Measurements from ENCODE around the gene SIAH3.
"Not testable (repeated sequence)": the region's sequence is repeated elsewhere in the genome, so short reads cannot be mapped to it uniquely, and the experiment has no call there.

SIAH3 gene

DNA sequence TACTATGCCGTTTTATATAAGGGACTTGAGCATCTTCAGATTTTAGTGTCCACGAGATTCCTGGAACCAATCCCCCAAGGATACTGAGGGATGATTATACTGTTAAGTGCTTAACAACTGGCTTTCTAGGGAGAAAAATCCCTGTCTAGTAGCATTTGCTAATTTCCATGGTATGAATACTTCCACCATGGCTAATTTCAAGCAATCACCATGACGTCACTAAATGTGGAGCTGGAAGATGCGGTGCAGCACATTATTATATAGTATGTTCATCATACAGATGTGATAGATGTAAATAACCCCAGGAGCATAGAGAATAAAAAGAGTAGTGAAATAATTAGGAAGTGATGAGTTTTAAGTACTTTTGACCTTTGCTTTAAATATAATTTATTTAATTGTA lies 72.7 kb downstream of the SIAH3 start:
- no peak for DNase-seq

DNA sequence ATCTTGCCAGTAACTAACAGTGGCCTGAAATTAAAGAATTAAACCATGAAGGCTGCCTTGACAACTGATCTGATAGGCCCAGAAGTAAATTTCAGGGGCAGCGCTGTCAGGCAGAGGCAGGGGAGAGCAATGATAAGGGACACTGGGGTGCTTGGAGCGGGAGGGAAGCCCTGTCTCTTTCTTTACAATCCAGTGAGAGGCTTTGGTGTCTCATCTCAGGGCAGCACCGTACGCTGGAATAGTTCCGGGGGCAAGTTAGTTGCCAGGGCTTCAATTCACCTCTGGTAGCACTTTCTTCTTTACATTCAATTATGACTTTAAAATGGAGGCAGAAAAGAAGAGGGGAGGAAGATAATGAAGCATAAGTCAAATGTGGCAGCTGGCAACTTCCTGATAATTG lies 74.8 kb downstream of the SIAH3 start:
- DNase-seq, result no peak

DNA sequence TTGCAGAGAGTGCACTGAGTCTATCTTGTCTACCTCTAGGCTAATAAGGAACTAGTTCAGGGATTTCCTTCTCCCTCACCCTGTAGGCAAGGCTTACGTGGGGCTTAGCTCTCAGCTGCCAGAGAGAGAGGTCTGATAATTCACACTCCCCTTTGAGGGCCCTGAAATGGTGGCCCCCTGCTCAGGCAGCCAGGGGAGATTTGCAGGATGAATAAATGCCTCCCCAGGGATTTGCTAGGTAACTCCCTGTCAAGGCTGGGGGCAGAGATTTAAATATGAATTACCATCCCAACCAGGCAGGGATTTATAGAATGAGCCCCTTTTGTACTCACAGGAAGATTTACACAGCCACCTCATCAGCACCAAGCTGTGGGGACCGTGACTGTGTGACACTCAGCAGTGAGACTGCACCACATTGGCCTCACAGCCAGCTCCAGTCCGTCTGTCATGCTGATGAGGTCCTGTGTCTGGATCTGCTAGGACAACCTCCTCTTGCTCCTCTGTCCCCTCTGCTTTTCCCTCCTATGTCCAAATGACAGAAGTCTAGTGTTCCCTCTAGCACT lies 76.1 kb downstream of the SIAH3 start:
- no peak for DNase-seq

DNA sequence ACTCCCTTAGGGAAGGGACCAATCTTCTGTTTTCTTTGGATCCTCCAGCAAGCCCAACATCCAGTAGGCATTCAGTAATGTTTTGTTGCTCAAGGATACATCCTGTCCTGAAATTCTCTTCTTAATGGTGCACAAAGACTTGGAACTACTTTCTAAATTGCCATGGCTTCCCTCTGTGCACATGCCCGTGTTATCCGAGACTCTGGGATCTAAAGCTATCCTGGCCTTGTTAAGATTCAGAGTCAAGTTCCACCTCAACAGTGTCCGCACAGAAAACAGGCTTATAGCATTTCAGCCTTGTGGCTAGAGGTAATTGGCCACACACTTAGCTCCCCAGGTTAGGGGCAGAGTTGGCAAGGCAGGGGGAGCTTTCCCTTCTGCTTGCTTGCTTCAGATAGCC lies 77.6 kb downstream of the SIAH3 start:
- no peak for DNase-seq

DNA sequence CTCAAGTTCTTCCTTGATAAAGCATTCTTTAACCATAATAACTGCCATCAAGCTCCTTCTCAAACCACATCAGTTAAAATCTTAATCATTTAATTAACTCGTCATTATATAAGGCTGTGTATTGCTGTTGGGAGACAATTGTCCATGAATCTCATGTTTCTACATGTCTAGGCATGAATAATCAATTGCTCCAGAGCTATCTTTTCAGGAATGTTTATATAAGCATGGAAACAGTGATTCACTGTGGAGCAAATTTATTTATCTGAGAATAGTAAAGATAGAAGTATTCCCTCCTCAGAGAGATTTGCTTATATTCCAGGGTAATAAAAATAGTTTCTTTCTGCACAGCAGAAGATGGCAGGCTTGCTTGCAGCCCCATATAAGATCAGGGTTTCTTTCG lies 78.3 kb downstream of the SIAH3 start:
- DNase-seq, result no peak

DNA sequence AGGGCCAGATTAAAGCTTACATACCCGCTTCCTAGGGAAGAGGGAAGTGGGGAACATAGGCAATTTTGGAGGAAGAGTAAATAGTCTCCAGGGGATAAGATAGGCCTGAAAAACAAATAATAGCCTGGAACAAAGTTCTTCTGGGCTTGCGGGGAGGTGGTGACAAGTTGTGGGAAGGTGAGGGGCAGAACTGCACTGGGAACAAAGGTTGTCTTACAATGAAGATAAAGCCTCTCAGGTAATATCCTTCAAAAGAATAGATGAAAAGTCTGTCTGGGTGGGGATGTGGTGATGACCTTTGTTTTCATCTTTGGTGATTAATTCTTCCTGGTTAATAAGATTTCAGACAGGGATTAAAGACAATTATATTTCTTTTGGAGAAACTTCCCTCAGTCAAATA lies 80.7 kb downstream of the SIAH3 start:
- no peak for DNase-seq

DNA sequence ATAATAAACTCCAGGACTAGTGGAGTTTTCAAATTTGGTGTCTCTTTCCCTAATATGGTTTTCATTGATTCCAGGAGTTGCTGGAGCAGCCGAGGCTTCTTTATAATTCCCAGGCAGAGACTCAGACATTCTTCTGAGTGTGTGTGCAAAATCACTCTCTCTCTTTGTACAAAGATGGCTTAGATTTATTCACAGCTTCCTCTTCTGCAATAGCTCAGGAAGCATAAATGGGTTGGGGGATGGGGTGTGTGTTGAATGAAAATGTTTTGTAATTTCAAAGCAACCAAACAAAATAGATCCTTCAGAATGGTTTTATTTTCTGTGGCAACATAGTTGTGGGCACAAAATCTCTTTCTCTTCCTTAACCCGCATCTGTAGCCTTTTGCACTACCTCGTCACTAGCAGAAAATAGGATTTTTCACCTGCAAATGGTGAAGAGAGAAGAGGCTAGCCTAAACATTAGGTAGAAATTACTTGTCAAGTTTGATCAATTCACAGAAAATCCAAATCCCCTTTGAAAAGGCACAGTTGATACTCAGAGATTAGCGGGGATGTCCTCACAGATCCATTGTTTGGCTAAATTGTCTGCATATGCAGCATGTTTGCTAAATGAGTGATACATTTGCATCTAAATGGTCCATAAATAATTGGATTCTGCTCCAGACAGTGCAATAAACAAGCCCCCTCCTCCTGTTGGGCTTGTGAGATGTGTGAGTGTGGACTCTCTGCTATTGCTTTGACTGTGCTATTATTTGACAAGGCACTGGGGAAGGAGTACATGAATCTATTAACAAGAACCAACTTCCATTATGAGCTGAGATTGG lies 82.7 kb downstream of the SIAH3 start:
- DNase-seq, result no peak

DNA sequence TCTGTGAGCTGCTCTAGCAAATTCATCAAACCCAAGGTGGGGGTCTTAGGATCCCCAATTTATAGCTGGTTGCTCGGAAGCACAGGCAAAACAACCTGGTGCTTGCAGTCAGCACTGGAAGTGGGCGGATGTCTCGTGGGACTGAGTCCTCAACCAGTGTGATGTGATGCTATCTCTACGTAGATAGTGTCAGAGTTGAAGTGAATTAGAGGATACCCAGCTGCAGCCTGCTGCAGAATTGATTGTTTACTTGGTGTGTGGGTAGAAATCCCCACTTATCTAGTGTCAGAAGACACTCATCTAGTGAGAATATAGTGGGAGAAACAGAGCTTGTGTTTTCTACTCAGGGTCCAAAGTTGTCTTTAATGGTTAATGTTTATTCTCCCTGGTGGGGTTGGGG lies 86.1 kb downstream of the SIAH3 start:
- no peak for DNase-seq

DNA sequence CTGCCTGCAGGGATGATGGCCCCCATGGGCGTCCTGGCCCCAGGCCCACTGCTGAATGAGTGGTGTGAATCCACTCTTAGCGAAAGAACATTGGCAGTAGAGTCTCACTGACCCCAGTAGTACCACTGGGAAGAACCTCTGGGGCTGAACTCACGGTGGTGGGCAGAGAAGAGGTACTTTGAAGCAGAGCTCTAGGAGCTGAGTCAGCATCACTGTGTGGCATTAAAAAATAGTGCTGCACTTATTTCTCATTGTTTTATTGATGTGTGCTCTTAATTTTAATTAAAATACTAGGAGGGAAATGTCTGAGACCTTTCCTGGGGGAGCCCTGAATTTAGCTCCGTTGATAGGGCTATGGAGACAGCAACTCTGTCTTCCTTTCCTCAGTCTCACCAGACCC lies 88.1 kb downstream of the SIAH3 start:
- no peak for DNase-seq

DNA sequence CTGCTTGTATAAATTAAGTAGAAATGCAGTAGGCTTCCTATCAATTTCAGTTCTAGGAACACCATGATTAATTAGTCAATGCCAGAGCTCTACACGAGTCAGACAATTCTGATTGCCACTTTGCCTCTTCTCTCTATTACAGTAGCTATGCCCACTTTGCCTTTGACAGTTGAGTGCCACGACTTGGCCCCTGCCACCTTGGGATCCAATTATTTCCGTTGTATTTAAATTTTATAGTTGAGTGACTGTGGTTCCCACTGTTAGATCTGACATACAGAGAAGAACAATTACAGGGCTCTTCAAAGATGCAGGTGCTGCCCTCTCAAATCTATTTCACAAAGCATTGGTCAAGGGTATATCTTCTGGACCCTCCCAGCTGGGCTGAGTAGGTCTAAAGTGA lies 94.0 kb downstream of the SIAH3 start:
- DNase-seq, result not testable (repeated sequence)

DNA sequence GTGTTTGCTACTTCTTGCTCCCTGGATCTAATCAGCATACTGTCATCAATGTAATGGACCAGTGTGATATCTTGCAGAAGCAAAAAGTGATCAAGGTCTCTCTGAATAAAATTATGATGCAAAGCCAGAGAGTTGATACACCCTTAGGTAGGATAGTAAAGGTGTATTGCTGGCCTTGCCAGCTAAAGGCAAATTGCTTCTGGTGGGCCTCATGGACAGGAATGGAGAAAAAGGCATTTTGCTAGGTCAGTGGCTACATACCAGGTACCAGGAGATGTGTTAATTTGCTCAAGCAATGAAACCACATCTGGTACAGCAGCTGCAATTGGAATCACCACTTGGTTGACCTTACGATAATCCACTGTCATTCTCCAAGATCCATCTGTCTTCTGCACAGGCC lies 95.1 kb downstream of the SIAH3 start:
- not testable (repeated sequence) for DNase-seq

DNA sequence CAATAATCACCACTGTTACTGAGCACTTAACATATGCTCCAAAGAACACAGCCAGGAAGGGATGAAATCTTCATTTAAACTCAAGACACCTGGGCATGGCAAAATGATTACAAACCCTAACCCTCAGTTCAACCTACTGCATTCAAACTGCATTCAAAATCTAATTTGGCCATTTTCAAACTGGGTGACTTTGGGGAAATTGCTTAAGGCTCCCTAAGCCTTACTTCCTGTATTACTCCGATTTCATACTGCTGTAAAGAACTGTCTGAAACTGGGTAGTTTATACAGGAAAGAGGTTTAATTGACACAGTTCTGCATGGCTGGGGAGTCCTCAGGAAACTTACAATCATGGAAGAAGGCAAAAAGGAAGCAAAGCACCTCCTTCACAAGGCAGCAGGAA lies 99.0 kb downstream of the SIAH3 start:
- DNase-seq, result no peak

DNA sequence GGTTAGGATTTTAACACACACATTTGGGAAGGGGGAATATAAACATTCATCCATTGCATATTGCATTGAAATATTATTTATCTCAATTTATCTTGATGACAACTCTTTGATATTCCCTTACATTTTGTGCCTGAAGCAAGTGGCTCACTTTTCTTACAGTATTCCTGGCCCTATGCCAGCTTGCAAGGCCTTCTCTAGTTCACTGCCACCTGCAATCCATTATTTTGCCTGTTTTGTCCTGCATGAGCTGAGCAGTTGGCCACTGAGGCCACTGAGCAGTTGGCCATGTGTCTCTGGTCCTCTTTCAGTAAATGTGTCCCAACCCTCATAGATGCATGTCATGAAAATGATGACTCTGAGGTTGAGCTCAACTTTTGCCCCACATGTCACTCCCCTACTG lies 99.7 kb downstream of the SIAH3 start:
- DNase-seq, result no peak

DNA sequence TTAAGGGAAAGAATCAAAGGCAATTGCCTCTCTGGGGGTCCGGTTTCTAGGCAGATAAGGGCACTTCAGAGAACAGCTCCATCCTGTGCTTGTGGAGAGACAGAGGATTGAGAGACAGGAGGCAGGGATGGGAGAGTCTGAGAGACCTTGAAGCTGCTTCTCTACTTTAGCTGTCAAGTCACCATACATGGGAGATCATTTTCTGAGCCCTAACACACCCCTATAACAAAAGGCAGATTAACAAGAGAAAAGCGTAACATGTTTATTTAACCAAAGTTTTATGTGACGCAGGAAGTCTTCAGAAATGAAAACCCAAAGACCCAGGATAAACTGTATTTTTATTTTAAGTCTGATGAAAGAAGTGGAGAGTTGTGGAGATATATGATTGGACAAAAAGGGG lies 101.0 kb downstream of the SIAH3 start:
- no peak for DNase-seq

DNA sequence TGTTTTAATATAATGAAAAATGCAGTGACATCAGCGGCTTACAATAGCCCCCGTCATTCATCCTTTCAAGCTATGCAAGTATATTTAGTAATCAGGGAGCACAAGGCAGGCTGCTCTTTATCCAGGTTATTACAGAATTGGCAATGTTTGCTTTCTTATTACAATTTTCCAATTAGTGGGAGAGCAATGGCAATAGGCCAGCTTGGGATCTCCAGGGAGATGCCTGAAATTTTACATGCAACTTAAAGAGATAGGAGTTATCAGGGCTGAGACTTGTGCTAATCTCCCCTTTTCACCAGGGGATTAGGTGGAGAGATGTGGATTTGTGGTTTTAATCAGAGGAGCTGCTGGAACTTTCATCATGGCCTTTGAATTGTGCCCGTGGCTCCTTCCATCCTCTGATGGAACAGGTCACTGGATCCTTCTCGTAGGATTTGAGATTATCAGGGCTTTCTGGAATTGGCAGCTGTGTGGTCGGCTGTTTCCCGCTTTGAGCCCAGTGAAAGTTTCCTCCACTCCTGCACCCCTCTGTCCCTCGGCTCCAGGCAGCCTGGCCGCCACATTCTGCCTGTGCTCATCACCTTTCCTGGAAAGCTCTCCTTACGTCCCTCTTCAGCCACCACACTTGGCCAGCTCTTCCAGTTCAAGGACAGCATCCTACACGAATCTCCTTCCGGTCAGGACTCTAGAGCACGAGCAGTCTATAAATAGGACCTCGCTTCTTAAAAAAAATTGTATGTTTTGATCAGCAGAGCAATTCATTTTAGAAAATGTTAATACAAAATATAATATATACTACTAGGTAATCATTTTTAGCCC lies 102.4 kb downstream of the SIAH3 start:
- no peak for DNase-seq

DNA sequence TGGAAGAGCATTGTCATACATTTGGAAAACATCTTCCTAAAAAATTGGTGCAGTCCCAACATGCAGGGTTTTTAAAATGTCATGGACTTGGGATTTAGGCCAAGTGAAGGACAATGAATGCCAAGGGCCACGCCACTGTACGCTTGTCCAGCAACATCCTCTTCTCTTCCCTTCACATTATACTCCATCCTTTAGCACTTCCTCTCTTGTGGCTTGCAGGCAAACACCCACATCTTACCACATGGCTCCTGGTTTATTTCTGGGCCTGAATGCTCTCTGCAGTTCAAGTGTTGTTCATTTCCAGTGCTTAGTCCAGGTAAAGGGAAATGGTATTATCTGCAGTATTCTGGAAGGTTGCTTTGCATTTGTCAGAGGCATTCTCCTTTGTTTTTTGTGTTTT lies 104.5 kb downstream of the SIAH3 start:
- no peak for DNase-seq

DNA sequence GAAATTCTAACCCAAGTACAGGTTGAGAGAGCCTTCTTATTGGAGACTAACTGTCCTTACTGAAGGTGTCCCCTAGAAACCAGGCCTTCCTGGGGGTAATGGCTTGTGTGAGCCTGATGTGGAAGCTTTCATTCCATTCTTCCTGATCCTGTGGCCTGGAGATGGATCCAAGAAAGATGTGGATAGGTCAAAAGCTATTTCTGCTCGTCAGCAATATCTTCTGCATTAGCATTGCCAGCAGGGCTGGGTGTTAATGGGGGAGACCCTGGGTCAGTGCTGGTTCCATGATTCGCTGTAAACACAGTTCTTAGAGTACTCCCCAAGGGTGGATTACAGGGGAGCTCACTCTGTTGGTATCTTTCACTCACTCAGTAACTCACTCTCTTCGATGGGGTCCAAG lies 106.6 kb downstream of the SIAH3 start:
- no peak for DNase-seq

DNA sequence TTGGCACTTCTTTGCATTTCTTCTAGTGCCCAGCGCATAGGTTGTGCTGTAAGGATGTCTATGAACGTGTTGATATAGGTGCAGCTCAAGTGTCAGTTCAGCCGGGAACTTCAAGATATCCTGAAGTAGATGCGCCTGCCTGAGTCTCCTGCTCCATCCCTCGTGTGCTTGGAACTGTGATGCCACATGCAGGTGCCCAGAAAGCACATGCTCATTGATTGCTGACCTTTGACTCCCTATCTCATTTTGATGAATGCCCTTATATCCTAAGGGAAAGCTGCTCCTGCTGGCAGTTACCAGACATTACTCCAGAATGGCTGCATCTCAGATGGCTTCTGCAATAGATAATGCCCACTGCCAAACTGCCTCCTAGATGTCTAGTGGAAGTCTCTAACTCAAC lies 108.6 kb downstream of the SIAH3 start:
- DNase-seq, result no peak

DNA sequence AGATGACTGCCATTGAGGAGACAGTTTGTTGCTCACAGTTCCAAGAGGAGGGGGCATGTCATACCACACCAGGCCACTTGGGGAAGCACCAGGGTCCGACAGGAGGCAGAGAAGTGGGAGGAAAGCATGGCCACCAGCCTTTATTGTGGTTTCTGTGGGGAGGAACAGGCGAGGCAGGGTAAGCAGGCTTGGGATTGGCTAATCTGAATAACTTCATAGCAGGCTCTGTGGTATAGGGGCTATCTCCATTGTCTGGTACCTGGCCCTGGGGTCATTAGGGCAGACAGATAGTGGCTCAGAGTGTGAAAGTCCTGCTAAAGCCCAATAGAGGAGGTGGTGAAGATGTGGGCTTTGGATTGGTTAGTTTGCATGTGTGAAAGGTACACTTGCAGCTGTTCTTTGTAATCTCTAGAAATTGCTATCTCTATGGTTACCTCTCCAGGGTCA lies 114.0 kb downstream of the SIAH3 start:
- no peak for DNase-seq

DNA sequence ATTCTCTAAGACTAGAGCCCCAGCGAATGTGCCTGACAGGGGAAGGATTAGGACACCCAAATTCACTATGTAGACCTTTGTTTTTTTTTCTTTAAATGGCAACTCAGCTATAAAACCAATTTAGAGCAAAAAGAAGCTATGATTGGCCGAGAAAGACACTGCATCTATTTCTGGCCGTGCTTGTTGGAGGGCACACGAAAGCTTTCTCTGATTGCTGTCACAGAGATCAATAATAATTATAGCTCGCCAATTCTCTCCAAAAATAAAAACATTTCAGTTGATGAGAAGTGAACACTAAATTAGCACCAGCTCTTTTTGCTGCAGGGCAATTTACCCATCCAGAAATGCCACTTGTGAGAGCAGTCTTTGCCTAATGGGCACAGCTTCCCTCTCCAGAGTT lies 118.2 kb downstream of the SIAH3 start:
- DNase-seq, result no peak

DNA sequence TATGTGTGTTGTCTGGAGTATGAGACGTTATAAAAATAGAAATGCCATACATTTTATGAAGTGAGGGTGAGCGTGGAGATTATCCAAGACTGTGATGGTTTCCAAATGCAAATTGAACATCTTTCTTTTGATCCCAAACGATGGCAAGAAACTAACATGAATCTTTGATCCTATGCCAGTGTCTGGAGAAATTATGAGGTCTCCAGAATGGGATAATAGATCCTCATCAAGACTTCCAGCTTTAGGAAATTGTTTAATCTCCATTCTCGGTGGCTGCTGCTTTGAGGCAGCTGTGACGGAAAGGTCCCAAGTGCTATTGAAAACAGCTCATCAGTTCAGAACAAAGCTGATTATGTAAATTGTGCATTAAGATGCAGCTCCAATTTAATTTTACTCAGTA lies 118.6 kb downstream of the SIAH3 start:
- no peak for DNase-seq

DNA sequence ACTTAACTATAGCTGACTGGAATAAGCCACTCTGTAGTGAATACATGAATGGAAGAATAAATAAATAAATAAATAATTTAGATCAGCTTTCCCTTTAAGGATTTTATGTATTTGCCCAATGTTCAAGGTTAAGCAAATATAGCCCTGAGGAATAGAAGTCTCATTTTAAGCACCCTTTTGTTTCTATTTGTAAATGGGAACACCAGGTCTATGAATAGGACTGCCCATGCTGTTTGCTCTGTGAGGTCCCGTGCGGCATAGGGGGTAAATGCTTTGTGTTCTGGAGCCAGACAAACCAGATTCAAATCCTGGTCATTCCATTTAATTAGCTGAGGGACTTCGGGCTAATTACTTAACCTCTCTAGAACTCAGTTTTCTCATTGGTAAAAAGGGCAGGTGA lies 120.1 kb downstream of the SIAH3 start:
- DNase-seq, result no peak

DNA sequence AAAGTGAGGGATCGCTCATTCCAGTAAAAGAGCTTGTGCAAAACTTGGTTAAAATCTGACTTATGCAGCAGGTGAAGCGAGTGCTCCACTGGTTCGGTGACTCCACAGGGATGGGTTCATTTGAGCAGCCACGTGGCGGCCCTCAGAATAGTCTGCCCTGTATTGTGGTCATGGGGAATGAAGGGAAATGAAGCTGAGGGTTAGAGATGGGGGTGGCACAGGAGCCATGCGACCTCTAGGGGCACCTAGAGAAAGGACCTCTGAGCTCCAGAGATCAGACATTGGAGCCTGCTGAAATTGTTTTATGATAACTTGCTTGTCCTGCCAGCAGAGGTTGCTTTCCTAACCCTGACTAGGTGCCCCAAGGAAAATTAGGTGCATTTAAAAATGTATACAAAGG lies 122.8 kb downstream of the SIAH3 start:
- no peak for DNase-seq
